GM19023 (cell line): Measurements from ENCODE around the gene HOXB2.
"Not testable (repeated sequence)": the region's sequence is repeated elsewhere in the genome, so short reads cannot be mapped to it uniquely, and the experiment has no call there.

ENCODE experiments used
- ATAC-seq: cut with Tn5 transposase; IDR thresholded peaks from one replicate; pipeline ENCODE4 v1.9.1; 2021; ENCODE audit warnings: mild to moderate bottlenecking, moderate library complexity; ENCODE audit not compliant: unreplicated experiment

Gene HOXB2

GRCh38 chr17:48517478-48517877, 27.4 kb downstream of the HOXB2 start:
- no peak for ATAC-seq

GRCh38 chr17:48515925-48516900, 28.7 kb downstream of the HOXB2 start:
- ATAC-seq, result no peak

- no peak for ATAC-seq
Measured at GRCh38 chr17:48514477-48514876, 30.4 kb downstream of the HOXB2 start.

- ATAC-seq, result no peak
Measured at GRCh38 chr17:48513666-48514455, 31.0 kb downstream of the HOXB2 start.

- ATAC-seq, result no peak
Measured at GRCh38 chr17:48513097-48513496, 31.8 kb downstream of the HOXB2 start.

- no peak for ATAC-seq
Measured at GRCh38 chr17:48510761-48511604, 33.9 kb downstream of the HOXB2 start.

- ATAC-seq, result no peak
Measured at GRCh38 chr17:48510381-48510760, 34.5 kb downstream of the HOXB2 start.

GRCh38 chr17:48509708-48510107, 35.2 kb downstream of the HOXB2 start:
- not testable (repeated sequence) for ATAC-seq

GRCh38 chr17:48506246-48506645, 38.7 kb downstream of the HOXB2 start:
- ATAC-seq, result no peak

GRCh38 chr17:48505788-48506187, 39.1 kb downstream of the HOXB2 start:
- peak; percentile 76 for ATAC-seq

- ATAC-seq, result no peak
Measured at GRCh38 chr17:48504953-48505352, 40.0 kb downstream of the HOXB2 start.

- ATAC-seq, result no peak
Measured at GRCh38 chr17:48503747-48504146, 41.2 kb downstream of the HOXB2 start.

GRCh38 chr17:48502901-48503300, 42.0 kb downstream of the HOXB2 start:
- ATAC-seq, result no peak

- no peak for ATAC-seq
Measured at GRCh38 chr17:48502312-48502711, 42.6 kb downstream of the HOXB2 start.

GRCh38 chr17:48500435-48501426, 44.2 kb downstream of the HOXB2 start:
- no peak for ATAC-seq

GRCh38 chr17:48499735-48500434, 45.0 kb downstream of the HOXB2 start:
- no peak for ATAC-seq

- no peak for ATAC-seq
Measured at GRCh38 chr17:48499248-48499647, 45.7 kb downstream of the HOXB2 start.

GRCh38 chr17:48498164-48498850, 46.6 kb downstream of the HOXB2 start:
- ATAC-seq, result no peak

GRCh38 chr17:48497103-48497502, 47.8 kb downstream of the HOXB2 start:
- no peak for ATAC-seq
